WTC11 (cell line): ENCODE data around the gene CLK1.

ENCODE experiments used
- ARID4B ChIP-seq: sonication (generic); formaldehyde crosslinking; IDR thresholded peaks from 2 replicates; pipeline ENCODE4 v1.8.0; 2023; ENCODE audit warnings: missing genetic modification reagents, mild to moderate bottlenecking, borderline replicate concordance
- CREM ChIP-seq: sonication (generic); formaldehyde crosslinking; IDR thresholded peaks from 2 replicates; pipeline ENCODE4 v1.8.1; 2022; ENCODE audit warnings: mild to moderate bottlenecking, missing genetic modification reagents, moderate library complexity
- CTCF ChIP-seq: fragments of 200-600 bp; IDR thresholded peaks from 2 replicates; pipeline ENCODE4 v1.8.0; 2022; ENCODE audit warnings: antibody characterized with exemption
- ELF4 ChIP-seq: sonication (generic); formaldehyde crosslinking; IDR thresholded peaks from 2 replicates; pipeline ENCODE4 v1.8.1; 2022; ENCODE audit warnings: low read depth, mild to moderate bottlenecking, moderate library complexity, missing genetic modification reagents
- EMX1 ChIP-seq: fragments of 250-450 bp; sonication (Bioruptor Pico); IDR thresholded peaks from 2 replicates; pipeline ENCODE4 v1.8.0; 2021; ENCODE audit warnings: mild to moderate bottlenecking
- IRF1 ChIP-seq: sonication (generic); formaldehyde crosslinking; IDR thresholded peaks from 2 replicates; pipeline ENCODE4 v1.8.0; 2023; ENCODE audit warnings: missing genetic modification reagents
- JUN ChIP-seq: sonication (generic); formaldehyde crosslinking; IDR thresholded peaks from 2 replicates; pipeline ENCODE4 v1.8.0; 2023; ENCODE audit warnings: mild to moderate bottlenecking, missing genetic modification reagents
- MYBL2 ChIP-seq: sonication (generic); formaldehyde crosslinking; IDR thresholded peaks from 2 replicates; pipeline ENCODE4 v1.8.1; 2023; ENCODE audit warnings: mild to moderate bottlenecking, moderate library complexity, missing genetic modification reagents
- NFYB ChIP-seq: sonication (generic); formaldehyde crosslinking; conservative IDR thresholded peaks from 2 replicates; pipeline ENCODE4 v1.8.0; 2022; ENCODE audit warnings: low read depth, missing genetic modification reagents
- SP1 ChIP-seq: sonication (generic); formaldehyde crosslinking; conservative IDR thresholded peaks from 2 replicates; pipeline ENCODE4 v1.8.1; 2022; ENCODE audit warnings: missing genetic modification reagents
- USF2 ChIP-seq: sonication (generic); formaldehyde crosslinking; IDR thresholded peaks from 2 replicates; pipeline ENCODE4 v1.8.1; 2023; ENCODE audit warnings: mild to moderate bottlenecking, missing genetic modification reagents, moderate library complexity
- ZNF512 ChIP-seq: sonication (generic); formaldehyde crosslinking; IDR thresholded peaks from 2 replicates; pipeline ENCODE4 v1.8.1; 2022; ENCODE audit warnings: missing genetic modification reagents, borderline replicate concordance

- TF ChIP-seq ARID4B (CRISPR knock-in tag) (peak; percentile 97), ELF4 (CRISPR knock-in tag) (no peak), EMX1 (CRISPR knock-in tag) (no peak), IRF1 (no peak), CTCF (no peak), ZNF512 (CRISPR knock-in tag) (no peak), MYBL2 (CRISPR knock-in tag) (peak; percentile 79), NFYB (CRISPR knock-in tag) (no peak), SP1 (CRISPR knock-in tag) (peak; percentile 67), CREM (CRISPR knock-in tag) (peak; percentile 89), USF2 (CRISPR knock-in tag) (peak; percentile 53), JUN (CRISPR knock-in tag) (no peak; the same call in 1 of the 2 replicates)
Measured at GRCh38 chr2:200864176-200865034, at the start of gene CLK1.
